ENCODE results near the gene PRSS33.

DNA sequence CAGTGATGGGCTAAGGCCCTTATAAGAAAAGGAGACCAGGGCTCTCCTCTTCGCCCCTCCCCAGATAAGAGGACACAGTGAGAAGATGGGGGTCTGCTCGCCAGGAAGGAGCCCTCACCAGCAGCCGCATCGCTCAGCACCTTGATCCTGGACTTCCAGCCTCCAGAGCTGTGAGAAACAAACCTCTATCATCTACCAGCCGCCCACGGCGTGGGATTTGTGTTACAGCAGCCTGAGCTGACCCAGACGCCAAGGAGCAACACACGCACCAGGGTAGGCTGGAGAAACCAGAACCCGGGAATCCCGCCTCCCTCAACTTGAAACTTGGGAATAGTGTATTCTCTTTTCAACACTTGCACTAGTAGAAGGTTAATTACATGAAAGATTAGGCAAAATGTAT, 38.5 kb upstream of the PRSS33 start:
- TF ChIP-seq, protein P1, sequence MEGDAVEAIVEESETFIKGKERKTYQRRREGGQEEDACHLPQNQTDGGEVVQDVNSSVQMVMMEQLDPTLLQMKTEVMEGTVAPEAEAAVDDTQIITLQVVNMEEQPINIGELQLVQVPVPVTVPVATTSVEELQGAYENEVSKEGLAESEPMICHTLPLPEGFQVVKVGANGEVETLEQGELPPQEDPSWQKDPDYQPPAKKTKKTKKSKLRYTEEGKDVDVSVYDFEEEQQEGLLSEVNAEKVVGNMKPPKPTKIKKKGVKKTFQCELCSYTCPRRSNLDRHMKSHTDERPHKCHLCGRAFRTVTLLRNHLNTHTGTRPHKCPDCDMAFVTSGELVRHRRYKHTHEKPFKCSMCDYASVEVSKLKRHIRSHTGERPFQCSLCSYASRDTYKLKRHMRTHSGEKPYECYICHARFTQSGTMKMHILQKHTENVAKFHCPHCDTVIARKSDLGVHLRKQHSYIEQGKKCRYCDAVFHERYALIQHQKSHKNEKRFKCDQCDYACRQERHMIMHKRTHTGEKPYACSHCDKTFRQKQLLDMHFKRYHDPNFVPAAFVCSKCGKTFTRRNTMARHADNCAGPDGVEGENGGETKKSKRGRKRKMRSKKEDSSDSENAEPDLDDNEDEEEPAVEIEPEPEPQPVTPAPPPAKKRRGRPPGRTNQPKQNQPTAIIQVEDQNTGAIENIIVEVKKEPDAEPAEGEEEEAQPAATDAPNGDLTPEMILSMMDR (IDR thresholded peaks at IDR 0.05) = no peak
- no peak for TF ChIP-seq POLR2AphosphoS5 (IDR thresholded peaks at IDR 0.05)

Measured in gastroesophageal sphincter (tissue), 3 donors.